ENCODE measurements around the gene CAMSAP1.

CAMSAP1 gene

GRCh38 chr9:135776893-135777622, 130.3 kb downstream of the CAMSAP1 start:
- DNase-seq (ENCODE audit: low read depth, low spot score) = no peak

GRCh38 chr9:135775911-135776310, 131.4 kb downstream of the CAMSAP1 start:
- no peak for DNase-seq (ENCODE audit: low read depth, low spot score)

- DNase-seq (ENCODE audit: low read depth, low spot score) = no peak
These were observed 132.4 kb downstream of the CAMSAP1 start for GRCh38 chr9:135774794-135775525.

GRCh38 chr9:135774239-135774747, 133.1 kb downstream of the CAMSAP1 start:
- DNase-seq (ENCODE audit: low read depth, low spot score) = no peak

- no peak for DNase-seq (ENCODE audit: low read depth, low spot score)
These were observed 133.7 kb downstream of the CAMSAP1 start for GRCh38 chr9:135773530-135774238.

GRCh38 chr9:135772702-135773493, 134.4 kb downstream of the CAMSAP1 start:
- DNase-seq (ENCODE audit: low read depth, low spot score) = no peak

- no peak for DNase-seq (ENCODE audit: low read depth, low spot score)
These were observed 135.2 kb downstream of the CAMSAP1 start for GRCh38 chr9:135772056-135772646.

GRCh38 chr9:135771401-135772051, 135.8 kb downstream of the CAMSAP1 start:
- DNase-seq (ENCODE audit: low read depth, low spot score) = no peak

GRCh38 chr9:135770771-135771170, 136.6 kb downstream of the CAMSAP1 start:
- no peak for DNase-seq (ENCODE audit: low read depth, low spot score)

GRCh38 chr9:135770203-135770535, 137.2 kb downstream of the CAMSAP1 start:
- no peak for DNase-seq (ENCODE audit: low read depth, low spot score)

- DNase-seq (ENCODE audit: low read depth, low spot score) = no peak
These were observed 137.7 kb downstream of the CAMSAP1 start for GRCh38 chr9:135769489-135770202.

GRCh38 chr9:135768516-135769218, 138.7 kb downstream of the CAMSAP1 start:
- DNase-seq (ENCODE audit: low read depth, low spot score) = no peak

GRCh38 chr9:135766707-135767106, 140.6 kb downstream of the CAMSAP1 start:
- no peak for DNase-seq (ENCODE audit: low read depth, low spot score)

- DNase-seq (ENCODE audit: low read depth, low spot score) = no peak
These were observed 141.1 kb downstream of the CAMSAP1 start for GRCh38 chr9:135766251-135766650.

GRCh38 chr9:135765416-135765815, 141.9 kb downstream of the CAMSAP1 start:
- DNase-seq (ENCODE audit: low read depth, low spot score) = no peak

GRCh38 chr9:135764731-135765130, 142.6 kb downstream of the CAMSAP1 start:
- no peak for DNase-seq (ENCODE audit: low read depth, low spot score)

GRCh38 chr9:135763716-135764446, 143.5 kb downstream of the CAMSAP1 start:
- no peak for DNase-seq (ENCODE audit: low read depth, low spot score)

- DNase-seq (ENCODE audit: low read depth, low spot score) = no peak
These were observed 144.4 kb downstream of the CAMSAP1 start for GRCh38 chr9:135762921-135763320.

- no peak for DNase-seq (ENCODE audit: low read depth, low spot score)
These were observed 145.5 kb downstream of the CAMSAP1 start for GRCh38 chr9:135761845-135762168.

All from activated CD4-positive, CD25-positive, alpha-beta regulatory T cell treated with anti-CD3 and anti-CD28 coated beads, Interleukin-2, amount 50 U/mL, for 16 hours (primary cell).